Pancreas (tissue), 10 donors: ENCODE data around the gene AOAH. TPM values are rescaled to one million over a fixed set of nuclear protein-coding genes. Genes with fewer than 3 reads are reported as not detected.

Experiments
- ATAC-seq, 4 donors: fragments of 200-7000 bp; cut with Tn5 transposase; one replicate each; pipeline versions ENCODE4 v1.8.0 to v1.9.1; 2020; ENCODE audit warnings: mild to moderate bottlenecking in 4 of 4, moderate library complexity in 4 of 4
- DNase-seq, 6 donors: peaks; one replicate each; pipeline ENCODE4 v3.0.0-alpha.2; 2020
- FAIRE-seq: peaks from 2 replicates; lab custom pipeline; 2012; peaks lifted over from hg19 to GRCh38; lab: Jason Lieb, UNC
- H3K27ac ChIP-seq, 4 donors: fragments of 200-600 bp; sonication (generic); 1 replicate in 3 of 4; 2 replicates in 1 of 4; pipeline versions ENCODE4 v1.5.0 to v1.8.0; 2020
- H3K27me3 ChIP-seq, 4 donors: fragments of 200-600 bp; one replicate each; pipeline ENCODE4 v1.8.0; 2021
- H3K36me3 ChIP-seq, 3 donors: fragments of 200-600 bp; sonication (generic) in 1 of 3; one replicate each; pipeline versions ENCODE4 v1.5.0 to v1.8.0; 2020 to 2021
- H3K4me1 ChIP-seq, 3 donors: fragments of 200-600 bp; one replicate each; pipeline ENCODE4 v1.8.0; 2021
- H3K4me3 ChIP-seq, 4 donors: fragments of 200-600 bp; sonication (generic) in 2 of 4; one replicate each; pipeline versions ENCODE4 v1.5.0 to v1.8.0; 2020 to 2021
- H3K9me3 ChIP-seq, 4 donors: fragments of 200-600 bp; one replicate each; pipeline ENCODE4 v1.8.0; 2021
- WGBS, 2 donors: extraction: QIAGEN DNeasy Blood & Tissue Kit; methylation state at CpG; one replicate each; pipeline ENCODE4 v1.1.7; 2013; 5-methylcytosine and 5-hydroxymethylcytosine counted together
- intact Hi-C, 3 donors: fragments of 100-400 bp; cut with DNase I; formaldehyde crosslinking; loops; one replicate each; pipeline versions ENCODE4 v1.11.1 to v1.14.2; 2022
- polyA plus RNA-seq, 2 donors: library from polyadenylated mRNA; stranded (reverse); fragments of 200-250 nt; gene quantifications; one replicate each; pipeline ENCODE4 v1.2.3, GENCODE V29; 2013
- total RNA-seq, 6 donors: library from RNA; stranded (reverse); fragmentation: NEBNext Ultra II Directional in 4 of 6; extraction: Animal tissue kit (Norgen Biotek cat#: 25700) in 4 of 6; gene quantifications; one replicate each; pipeline versions ENCODE4 v1.2.1 to v1.2.4, GENCODE V29; 2021 to 2023
- TF ChIP-seq, protein P1 (sequence below), 4 donors: fragments of 200-600 bp; sonication (generic) in 3 of 4; IDR thresholded peaks; one replicate each; pipeline versions ENCODE4 v1.5.0 to v1.8.0; 2021; ENCODE audit warnings: antibody characterized with exemption in 4 of 4
- donor health status: healthy with polysubstance abuse.
- donor health status: DM: no; HTN: no; CAD: no; lungs with moderate emphysema.
- donor health status: DM: no; HTN: no; CAD: no.
- donor health status: control.
- donor health status: control.
- donor health status: Bipolar disorder and iron deficiency.
- donor health status: DM: yes; HTN: yes; CAD: no.
- donor health status: DM: no; HTN: no; CAD: no.
- donor health status: DM: no; HTN: no; CAD: no.
- donor health status: DM: yes; HTN: yes; CAD: no.

AOAH gene
- total and polyA plus RNA-seq, 8 donors: 0.79 to 9.0 (median 2.1) TPM

DNA sequence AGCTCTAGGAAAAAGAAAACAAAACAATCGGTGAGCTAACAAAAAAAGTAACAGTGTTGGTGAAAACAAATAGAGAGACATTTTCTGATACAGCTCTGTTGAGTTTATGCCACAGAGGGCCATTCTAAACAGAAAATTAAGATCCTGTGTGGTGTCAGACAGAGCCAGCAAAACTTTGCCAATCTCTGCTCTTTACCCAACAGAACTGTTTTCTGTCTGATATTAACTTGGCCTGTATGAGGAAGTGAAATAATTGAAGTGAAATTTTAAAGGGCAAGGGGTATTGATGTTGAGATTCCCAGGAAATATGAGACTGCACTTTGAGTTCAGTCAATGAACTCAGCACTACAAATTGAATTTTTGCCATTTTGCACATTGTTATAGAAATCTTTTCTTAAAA lies 101.0 kb downstream of the AOAH start:
- FAIRE-seq (no peak), ATAC-seq (peak; percentile 72 to 88 (median 84)), DNase-seq (no peak)
- peak overlapping the region; percentile 0 to 77 (median 54) for H3K27ac ChIP-seq
- no peak overlapping the region for H3K4me3 ChIP-seq
- no peaks in the 10 kb centered on the region for H3K9me3 ChIP-seq
- TF ChIP-seq, protein P1, sequence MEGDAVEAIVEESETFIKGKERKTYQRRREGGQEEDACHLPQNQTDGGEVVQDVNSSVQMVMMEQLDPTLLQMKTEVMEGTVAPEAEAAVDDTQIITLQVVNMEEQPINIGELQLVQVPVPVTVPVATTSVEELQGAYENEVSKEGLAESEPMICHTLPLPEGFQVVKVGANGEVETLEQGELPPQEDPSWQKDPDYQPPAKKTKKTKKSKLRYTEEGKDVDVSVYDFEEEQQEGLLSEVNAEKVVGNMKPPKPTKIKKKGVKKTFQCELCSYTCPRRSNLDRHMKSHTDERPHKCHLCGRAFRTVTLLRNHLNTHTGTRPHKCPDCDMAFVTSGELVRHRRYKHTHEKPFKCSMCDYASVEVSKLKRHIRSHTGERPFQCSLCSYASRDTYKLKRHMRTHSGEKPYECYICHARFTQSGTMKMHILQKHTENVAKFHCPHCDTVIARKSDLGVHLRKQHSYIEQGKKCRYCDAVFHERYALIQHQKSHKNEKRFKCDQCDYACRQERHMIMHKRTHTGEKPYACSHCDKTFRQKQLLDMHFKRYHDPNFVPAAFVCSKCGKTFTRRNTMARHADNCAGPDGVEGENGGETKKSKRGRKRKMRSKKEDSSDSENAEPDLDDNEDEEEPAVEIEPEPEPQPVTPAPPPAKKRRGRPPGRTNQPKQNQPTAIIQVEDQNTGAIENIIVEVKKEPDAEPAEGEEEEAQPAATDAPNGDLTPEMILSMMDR (IDR thresholded peaks at IDR 0.05): no peak
- intact Hi-C loops: no loop called here
- no peaks in the 10 kb centered on the region for H3K27me3 ChIP-seq
- peaks cover 0 to 17% (median 15%) of the 10 kb centered on the region in 3 donors for H3K4me1 ChIP-seq
- H3K36me3 ChIP-seq: no peaks in the 10 kb centered on the region
- WGBS, 2 donors: 12 to 14% methylated on average over 1 of the region's 1 CpG

DNA sequence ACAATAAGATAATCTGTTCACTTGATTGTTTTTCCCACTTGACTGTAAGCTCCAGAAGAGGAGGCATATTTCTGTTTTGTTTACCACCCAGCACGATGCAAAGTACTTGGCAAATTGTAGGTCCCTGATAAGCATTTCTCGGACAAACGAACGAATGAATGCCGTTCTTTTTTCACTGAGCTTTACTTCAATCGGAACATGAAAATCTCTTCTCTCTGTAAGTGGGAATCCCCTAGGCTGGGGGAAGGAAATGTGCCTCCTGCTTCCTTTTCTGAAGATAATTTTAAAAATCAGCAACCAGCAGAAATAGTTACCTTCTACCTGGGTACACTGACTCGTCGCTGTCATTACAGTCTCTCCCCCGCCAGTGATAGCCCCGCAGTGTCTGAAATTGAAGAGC lies 102.9 kb downstream of the AOAH start:
- no peak for FAIRE-seq
- TF ChIP-seq, protein P1 (IDR thresholded peaks at IDR 0.05): no peak
- peak overlapping the region in 1 of 4 donors; percentile 31 for H3K27ac ChIP-seq
- H3K36me3 ChIP-seq: no peaks in the 10 kb centered on the region
- no peaks in the 10 kb centered on the region for H3K27me3 ChIP-seq
- H3K9me3 ChIP-seq: no peaks in the 10 kb centered on the region
- intact Hi-C loops: no loop called here
- no peak overlapping the region for H3K4me3 ChIP-seq
- DNase-seq: no peak
- WGBS, 2 donors: 57 to 58% methylated on average over 10 of the region's 10 CpGs
- H3K4me1 ChIP-seq: peaks cover 0 to 17% (median 15%) of the 10 kb centered on the region in 3 donors
- no peak for ATAC-seq

DNA sequence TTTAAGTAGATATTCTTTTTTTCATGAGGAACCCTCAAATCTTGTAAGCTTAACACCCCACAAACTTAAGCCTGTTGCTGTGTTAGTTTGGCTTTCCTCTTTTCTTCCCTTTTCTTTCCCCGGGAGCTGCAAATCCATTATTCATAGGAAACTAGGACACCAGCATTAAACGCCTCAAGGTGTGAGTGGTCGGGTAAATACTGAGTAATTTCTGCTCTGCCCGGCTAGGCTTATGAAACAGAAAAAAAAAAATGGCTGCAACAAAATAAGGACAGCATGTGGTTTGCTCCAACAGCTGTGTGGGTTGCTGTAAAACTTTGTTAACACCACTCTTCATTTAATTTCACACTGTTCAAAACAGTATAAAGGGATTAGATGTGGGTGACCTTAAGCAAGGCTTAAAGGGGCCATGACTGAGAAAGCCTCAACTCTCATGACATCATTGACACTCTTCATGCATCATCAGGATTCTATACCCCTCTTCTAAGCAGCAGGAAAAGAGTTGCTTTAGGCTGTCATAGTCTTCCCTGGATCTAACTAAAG lies 104.1 kb downstream of the AOAH start:
- Histone ChIP-seq H3K27me3 (no peaks in the 10 kb centered on the region), H3K4me3 (no peak overlapping the region), H3K36me3 (no peaks in the 10 kb centered on the region), H3K4me1 (peaks cover 0 to 17% (median 15%) of the 10 kb centered on the region in 3 donors), H3K27ac (no peak overlapping the region), H3K9me3 (no peaks in the 10 kb centered on the region)
- intact Hi-C loops: no loop called here
- TF ChIP-seq, protein P1 (IDR thresholded peaks at IDR 0.05): no peak
- FAIRE-seq (no peak), ATAC-seq (no peak), DNase-seq (no peak)
- WGBS, 2 donors: 36 to 74% methylated on average over 4 of the region's 4 CpGs

DNA sequence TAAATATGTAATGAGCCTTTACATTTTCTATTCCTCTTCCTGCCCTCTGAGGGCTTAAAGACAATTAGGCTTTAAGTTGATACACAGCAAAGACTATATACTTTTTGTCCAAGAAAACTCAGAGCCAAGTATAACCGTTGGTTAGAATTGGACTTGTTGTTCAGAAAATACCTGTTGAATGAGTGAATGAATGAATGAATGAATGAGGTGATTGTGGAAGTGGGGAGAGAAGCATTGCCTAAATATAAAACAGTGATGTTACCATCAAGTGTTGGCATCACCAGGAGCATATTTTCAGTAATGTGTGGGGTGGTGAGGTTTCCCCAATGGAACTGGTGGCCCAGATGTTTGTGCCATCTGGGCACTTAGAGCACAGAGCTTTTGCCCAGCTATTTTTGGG lies 106.9 kb downstream of the AOAH start:
- no peaks in the 10 kb centered on the region for H3K4me1 ChIP-seq
- H3K27ac ChIP-seq: no peak overlapping the region
- 94 to 97% methylated on average over 1 of the region's 1 CpG for WGBS, 2 donors
- H3K27me3 ChIP-seq: no peaks in the 10 kb centered on the region
- no peaks in the 10 kb centered on the region for H3K9me3 ChIP-seq
- intact Hi-C loops: no loop called here
- TF ChIP-seq, protein P1 (IDR thresholded peaks at IDR 0.05): no peak
- ATAC-seq (no peak), DNase-seq (no peak), FAIRE-seq (no peak)
- H3K4me3 ChIP-seq: no peak overlapping the region
- no peaks in the 10 kb centered on the region for H3K36me3 ChIP-seq

DNA sequence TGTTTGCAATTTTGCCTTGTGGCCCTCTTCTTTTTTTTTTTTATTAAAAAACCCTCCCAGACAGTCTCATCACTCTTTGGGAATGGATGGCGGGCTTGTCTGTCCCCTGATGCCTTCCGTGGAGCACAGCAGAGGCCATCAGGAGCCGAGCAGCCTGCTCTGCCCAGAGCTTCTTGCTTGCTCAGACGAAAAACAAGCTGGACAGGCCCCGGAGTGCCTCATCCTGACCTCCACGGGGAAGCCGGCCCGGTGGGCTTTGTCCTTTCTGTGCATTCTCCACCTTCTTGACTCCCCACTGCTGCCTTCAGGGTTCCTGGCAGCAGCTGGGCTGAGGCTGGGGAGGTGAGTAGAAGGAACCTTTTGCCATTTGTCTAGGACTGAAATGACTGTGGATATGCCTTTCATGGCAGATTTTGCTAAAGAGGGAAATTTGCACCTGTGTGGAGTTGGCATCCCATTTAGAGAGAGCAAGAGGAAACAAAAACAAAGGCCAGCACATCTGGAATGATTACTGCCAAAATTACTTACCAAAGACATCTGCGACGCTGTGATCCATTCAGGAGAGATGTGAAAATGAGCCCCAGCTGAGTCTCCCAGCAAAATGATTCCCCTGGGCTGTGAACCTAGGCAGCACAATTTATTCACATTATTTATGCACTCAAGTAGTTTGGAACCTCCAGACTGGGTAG lies 108.3 kb downstream of the AOAH start:
- intact Hi-C loops: no loop called here
- FAIRE-seq (no peak), ATAC-seq (no peak), DNase-seq (no peak)
- WGBS, 2 donors: 85% methylated on average over 10 of the region's 10 CpGs
- H3K27me3 ChIP-seq: no peaks in the 10 kb centered on the region
- TF ChIP-seq, protein P1 (IDR thresholded peaks at IDR 0.05): no peak
- H3K9me3 ChIP-seq: no peaks in the 10 kb centered on the region
- H3K27ac ChIP-seq: no peak overlapping the region
- no peak overlapping the region for H3K4me3 ChIP-seq
- no peaks in the 10 kb centered on the region for H3K36me3 ChIP-seq
- peaks cover 0 to 4% (median 0%) of the 10 kb centered on the region in 3 donors for H3K4me1 ChIP-seq
